ENCODE measurements around the gene MAP3K14.
A peak's percentile ranks its signal among the peaks of the same experiment; 100 is the strongest.

MAP3K14 gene

GRCh38 chr17:45222289-45222995 is 94.4 kb downstream of the MAP3K14 start:
- no peaks in the 10 kb centered on the region for H3K9me2 ChIP-seq (replicated peaks; ENCODE audit: insufficient read depth, low read length)
- H3K4me2 ChIP-seq (ENCODE audit: low read depth, low read length, poor library complexity, severe bottlenecking) = peak overlapping the region; percentile 92
- H3K79me2 ChIP-seq (ENCODE audit: insufficient read depth, low read length) = peaks cover 50% of the 10 kb centered on the region
- H3K27ac ChIP-seq (ENCODE audit: low read depth, low read length) = peak overlapping the region; percentile 99
- H3K36me3 ChIP-seq (ENCODE audit: low read length) = no peaks in the 10 kb centered on the region
- TF ChIP-seq CTCF (IDR thresholded peaks at IDR 0.05; ENCODE audit: insufficient read depth, low read length, poor library complexity, severe bottlenecking) (no peak), EZH2phosphoT487 (conservative IDR thresholded peaks at IDR 0.05; ENCODE audit: low read length) (no peak)
- peaks cover 66% of the 10 kb centered on the region for H3F3A ChIP-seq (ENCODE audit: insufficient read depth)
- peak overlapping the region; percentile 98 for H3K9ac ChIP-seq (ENCODE audit: low read length)
- H4K20me1 ChIP-seq (ENCODE audit: low read depth, low read length) = no peaks in the 10 kb centered on the region
- peak overlapping the region; percentile 85 for H3K4me3 ChIP-seq (ENCODE audit: insufficient read depth, low read length, poor library complexity, severe bottlenecking)
- no peaks in the 10 kb centered on the region for H3K27me3 ChIP-seq (ENCODE audit: low read length)
- no peak overlapping the region for H2AFZ ChIP-seq (ENCODE audit: low read depth, low read length, severe bottlenecking)
- H3K9me3 ChIP-seq (ENCODE audit: insufficient read depth, low read length) = no peaks in the 10 kb centered on the region

- peak overlapping the region; percentile 92 for H3K4me2 ChIP-seq (ENCODE audit: low read depth, low read length, poor library complexity, severe bottlenecking)
- peaks cover 50% of the 10 kb centered on the region for H3K79me2 ChIP-seq (ENCODE audit: insufficient read depth, low read length)
- H3K27ac ChIP-seq (ENCODE audit: low read depth, low read length) = peak overlapping the region; percentile 99
- peak overlapping the region; percentile 85 for H3K4me3 ChIP-seq (ENCODE audit: insufficient read depth, low read length, poor library complexity, severe bottlenecking)
- no peaks in the 10 kb centered on the region for H4K20me1 ChIP-seq (ENCODE audit: low read depth, low read length)
- H3K9me3 ChIP-seq (ENCODE audit: insufficient read depth, low read length) = no peaks in the 10 kb centered on the region
- no peaks in the 10 kb centered on the region for H3K27me3 ChIP-seq (ENCODE audit: low read length)
- peak overlapping the region; percentile 98 for H3K9ac ChIP-seq (ENCODE audit: low read length)
- H3K9me2 ChIP-seq (replicated peaks; ENCODE audit: insufficient read depth, low read length) = no peaks in the 10 kb centered on the region
- no peak overlapping the region for H2AFZ ChIP-seq (ENCODE audit: low read depth, low read length, severe bottlenecking)
- TF ChIP-seq CTCF (IDR thresholded peaks at IDR 0.05; ENCODE audit: insufficient read depth, low read length, poor library complexity, severe bottlenecking) (no peak), EZH2phosphoT487 (conservative IDR thresholded peaks at IDR 0.05; ENCODE audit: low read length) (no peak)
- H3F3A ChIP-seq (ENCODE audit: insufficient read depth) = peaks cover 61% of the 10 kb centered on the region
- no peaks in the 10 kb centered on the region for H3K36me3 ChIP-seq (ENCODE audit: low read length)
Observed at GRCh38 chr17:45222014-45222288, 94.9 kb downstream of the MAP3K14 start.

GRCh38 chr17:45221081-45222013 is 95.5 kb downstream of the MAP3K14 start, which contains the start of gene FMNL1:
FMNL1 (plus strand) TSS chr17:45221885; CDS start chr17:45222125, 240 bp downstream.
- peak within 1 kb of the TSS; percentile 98 for H3K9ac ChIP-seq (ENCODE audit: low read length)
- peak within 1 kb of the TSS; percentile 92 for H3K4me2 ChIP-seq (ENCODE audit: low read depth, low read length, poor library complexity, severe bottlenecking)
- H2AFZ ChIP-seq (ENCODE audit: low read depth, low read length, severe bottlenecking) = no peak within 1 kb of the TSS
- H3F3A ChIP-seq (ENCODE audit: insufficient read depth) = peaks cover 55% of the 10 kb centered on the region
- no peaks in the 10 kb centered on the region for H3K27me3 ChIP-seq (ENCODE audit: low read length)
- H3K9me2 ChIP-seq (replicated peaks; ENCODE audit: insufficient read depth, low read length) = no peaks in the 10 kb centered on the region
- H3K36me3 ChIP-seq (ENCODE audit: low read length) = 0 out of 2 replicates have a peak, but pooled peaks cover 5% of the 10 kb centered on the region
- H3K27ac ChIP-seq (ENCODE audit: low read depth, low read length) = peak within 1 kb of the TSS; percentile 99
- H3K79me2 ChIP-seq (ENCODE audit: insufficient read depth, low read length) = peaks cover 44% of the 10 kb centered on the region
- peak within 1 kb of the TSS; percentile 85 for H3K4me3 ChIP-seq (ENCODE audit: insufficient read depth, low read length, poor library complexity, severe bottlenecking)
- H3K9me3 ChIP-seq (ENCODE audit: insufficient read depth, low read length) = no peaks in the 10 kb centered on the region
- no peaks in the 10 kb centered on the region for H4K20me1 ChIP-seq (ENCODE audit: low read depth, low read length)
- TF ChIP-seq EZH2phosphoT487 (conservative IDR thresholded peaks at IDR 0.05; ENCODE audit: low read length) = no peak
- no peak for TF ChIP-seq CTCF (IDR thresholded peaks at IDR 0.05; ENCODE audit: insufficient read depth, low read length, poor library complexity, severe bottlenecking)
